Endometrium (tissue), 2 donors: ENCODE data around the gene MRPL53.
"Not testable (repeated sequence)": the region's sequence is repeated elsewhere in the genome, so short reads cannot be mapped to it uniquely, and the experiment has no call there.

Experiments
- FAIRE-seq: peaks from 2 replicates; lab custom pipeline; 2012; peaks lifted over from hg19 to GRCh38; lab: Jason Lieb, UNC
- donor health status: control.
- donor health status: control.

MRPL53 gene

DNA sequence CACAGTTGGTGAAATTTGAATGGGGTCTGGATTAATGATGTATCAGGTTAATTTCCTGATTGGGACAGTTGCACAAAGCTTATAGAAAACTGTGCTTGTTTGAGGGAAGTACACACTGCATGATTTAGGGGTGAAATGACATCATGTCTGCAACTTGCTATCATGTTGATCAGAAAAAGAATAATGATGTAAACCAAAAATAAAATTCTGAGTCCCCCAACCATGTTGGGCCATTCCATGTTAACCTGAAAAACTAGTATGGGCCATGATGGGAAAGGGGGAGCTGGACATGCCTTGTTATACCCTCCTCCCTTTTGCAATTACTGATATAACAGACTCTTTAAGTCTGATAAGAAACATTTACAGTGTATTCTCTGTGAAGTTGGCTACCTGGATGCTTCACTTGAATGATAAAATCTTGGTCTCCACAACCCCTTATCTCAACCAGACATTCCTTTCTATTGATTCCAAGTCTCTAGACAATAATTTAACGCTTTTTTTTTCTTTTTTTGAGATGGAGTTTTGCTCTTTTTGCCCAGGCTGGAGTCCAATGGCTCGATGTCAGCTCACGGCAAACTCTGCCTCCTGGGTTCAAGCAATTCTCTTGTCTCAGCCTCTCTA lies 21.8 kb downstream of the MRPL53 start:
- no peak for FAIRE-seq

DNA sequence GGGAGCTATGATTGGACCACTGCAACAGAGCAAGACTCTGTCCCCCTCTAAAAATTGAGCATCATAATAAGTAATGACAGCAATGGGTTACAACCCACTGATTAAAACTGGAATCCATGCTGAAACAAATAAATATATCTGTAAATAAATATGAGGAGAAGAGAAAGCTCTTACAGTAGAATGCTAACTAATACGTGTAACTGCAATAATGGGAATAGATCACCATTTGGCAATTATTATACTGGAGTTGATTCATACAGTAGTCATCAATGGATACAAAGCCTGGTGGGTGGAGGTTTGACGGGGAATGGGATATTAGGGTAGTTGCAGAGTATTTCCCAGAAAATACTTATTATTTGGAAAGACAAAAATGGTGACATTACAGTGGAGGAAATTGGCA lies 23.7 kb downstream of the MRPL53 start:
- FAIRE-seq = no peak

DNA sequence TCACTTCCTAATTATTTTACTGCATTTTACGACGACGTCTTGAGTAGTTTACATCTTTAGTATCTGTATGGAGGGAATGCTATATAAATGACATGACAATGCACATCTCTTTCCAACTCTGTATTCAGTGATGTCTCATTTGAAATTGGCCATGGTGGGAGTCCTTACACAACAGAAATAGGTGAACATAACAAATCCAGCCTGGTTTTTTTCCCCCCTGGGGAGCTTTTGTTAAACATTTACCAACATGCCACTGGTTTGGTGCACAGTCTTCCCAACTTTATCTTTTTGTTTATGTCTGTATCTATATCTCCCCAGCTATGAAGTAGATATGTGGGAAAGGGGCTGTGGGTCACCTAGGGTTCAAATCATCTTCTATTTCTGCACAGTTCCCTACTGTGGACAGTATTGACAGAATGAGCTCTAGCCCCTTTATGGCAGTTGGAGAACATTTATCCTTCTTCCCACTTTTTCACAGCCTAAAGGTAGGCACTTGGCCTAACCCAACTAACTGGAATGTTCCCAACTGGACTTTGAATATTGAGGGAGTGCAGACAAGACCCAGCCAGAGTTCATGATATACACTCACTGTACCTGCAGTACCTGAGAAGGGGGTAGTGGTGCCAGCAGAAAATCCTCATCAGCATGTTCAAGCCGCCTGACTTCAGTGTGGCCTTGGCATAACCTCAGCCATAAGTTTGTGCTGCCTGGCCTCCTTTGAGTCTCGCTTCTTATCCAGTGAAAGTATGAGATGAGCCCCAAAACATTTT lies 25.1 kb downstream of the MRPL53 start:
- FAIRE-seq = no peak

DNA sequence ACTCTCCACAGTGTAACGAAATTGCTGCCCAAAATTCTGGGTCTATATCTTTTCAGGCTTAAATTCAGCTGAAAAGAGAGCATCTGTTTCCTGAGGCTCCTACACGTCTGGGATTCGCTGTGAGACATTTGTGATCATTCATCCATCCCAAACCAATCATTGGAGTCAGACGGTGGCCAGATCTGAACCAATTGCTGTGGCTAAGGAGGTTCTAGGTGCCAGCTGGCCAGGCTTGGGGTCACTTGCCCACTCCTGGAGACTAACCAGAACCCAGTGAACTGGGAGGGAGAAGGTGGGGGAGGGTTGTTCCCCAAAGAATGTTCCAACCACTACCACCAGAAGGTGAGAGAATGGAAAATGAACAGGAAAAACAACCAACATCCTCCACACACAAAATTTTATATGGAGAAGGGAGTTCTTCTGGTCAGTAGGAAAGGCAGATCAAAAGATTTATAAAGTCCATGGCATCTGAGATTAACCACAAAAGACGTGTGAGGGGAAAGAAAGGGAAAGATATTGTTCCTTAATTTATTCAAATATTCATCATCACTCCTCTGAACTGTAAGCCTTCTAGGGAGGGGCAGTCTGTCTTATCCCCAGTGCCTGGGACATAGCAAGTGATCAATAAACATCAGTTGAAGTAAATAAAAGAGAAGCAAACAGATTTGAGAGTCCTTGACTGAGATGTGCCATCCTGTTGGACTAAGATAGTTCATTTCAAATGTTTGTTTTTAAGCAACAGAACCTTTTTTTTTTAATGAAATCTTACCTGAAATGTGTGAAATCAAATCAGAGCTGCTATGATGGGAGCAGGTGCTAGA lies 27.8 kb downstream of the MRPL53 start:
- no peak for FAIRE-seq

DNA sequence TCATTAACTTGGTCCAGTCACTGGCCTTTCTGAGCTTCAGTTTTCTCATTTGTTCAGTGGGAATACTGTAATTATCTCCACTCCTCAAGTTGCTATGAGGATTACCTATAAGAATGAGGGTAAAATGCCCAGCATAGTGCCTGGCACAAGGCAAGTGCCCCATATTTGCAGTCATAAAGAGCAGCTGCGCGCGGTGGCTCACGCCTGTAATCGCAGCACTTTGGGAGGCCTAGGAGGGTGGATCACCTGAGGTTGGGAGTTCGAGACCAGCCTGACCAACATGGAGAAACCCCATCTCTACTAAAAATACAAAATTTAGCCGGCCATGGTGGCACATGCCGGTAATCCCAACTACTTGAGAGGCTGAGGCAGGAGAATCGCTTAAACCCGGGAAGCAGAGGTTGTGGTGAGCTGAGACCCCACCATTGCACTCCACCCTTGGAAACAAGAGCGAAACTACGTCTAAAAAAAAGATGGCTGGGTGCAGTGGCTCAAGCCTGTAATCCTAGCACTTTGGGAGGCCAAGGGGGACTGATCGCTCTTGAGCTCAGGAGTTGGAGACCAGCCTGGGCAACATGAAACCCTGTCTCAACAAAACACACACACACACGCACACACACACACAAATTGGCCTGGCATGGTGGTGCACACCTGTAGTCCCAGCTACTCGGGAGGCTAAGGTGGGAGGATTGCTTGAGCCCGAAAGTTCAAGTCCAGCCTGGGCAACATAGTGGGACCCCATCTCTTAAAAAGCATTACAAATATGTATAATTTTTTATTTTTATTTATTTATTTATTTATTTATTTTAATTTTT lies 29.8 kb downstream of the MRPL53 start:
- not testable (repeated sequence) for FAIRE-seq

DNA sequence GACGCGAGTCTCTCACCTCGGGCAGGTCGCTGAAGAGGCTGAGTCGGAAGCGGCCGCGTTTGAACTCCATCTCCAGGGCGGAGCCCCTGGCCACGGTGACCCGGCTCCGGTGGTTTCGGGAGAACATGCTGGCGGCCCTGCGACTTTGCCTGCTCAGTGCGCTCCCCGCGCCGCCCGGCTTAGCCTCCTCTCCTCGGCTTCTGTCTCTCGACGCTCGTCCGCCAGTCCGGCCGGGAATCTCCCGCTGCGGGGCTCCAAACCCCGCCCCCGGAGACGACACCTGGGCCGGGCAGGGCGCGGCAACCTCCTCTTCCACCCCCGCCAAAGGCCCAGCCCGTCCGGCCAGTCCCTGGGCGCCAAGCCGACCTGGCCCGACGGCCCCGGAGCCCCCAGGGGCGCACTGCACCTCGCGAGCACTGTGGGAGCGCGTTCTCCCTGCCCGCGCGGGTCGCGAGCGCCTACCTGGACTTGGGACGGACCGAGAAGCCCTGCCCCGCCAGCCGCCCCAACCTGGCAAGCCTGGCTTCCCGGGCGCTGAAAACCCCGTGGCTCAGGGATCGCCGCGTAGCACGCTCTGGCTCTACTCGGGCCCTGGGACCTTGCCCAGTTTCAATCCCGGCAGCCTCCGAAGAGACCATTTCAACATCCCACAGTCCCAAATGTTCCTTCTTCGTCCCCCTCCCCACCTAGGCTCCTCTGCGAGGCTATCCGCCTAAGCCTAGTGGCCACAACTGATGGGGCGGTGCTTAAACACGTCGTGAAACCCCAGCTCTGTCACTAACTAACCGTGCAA lies 30.6 kb downstream of the MRPL53 start, which contains the start of gene RTKN:
Gene RTKN, minus strand, starts transcription at position 248 of the 793 bp plus-strand sequence. Its CDS starts 121 bp downstream, at position 127.
- no peak for FAIRE-seq

DNA sequence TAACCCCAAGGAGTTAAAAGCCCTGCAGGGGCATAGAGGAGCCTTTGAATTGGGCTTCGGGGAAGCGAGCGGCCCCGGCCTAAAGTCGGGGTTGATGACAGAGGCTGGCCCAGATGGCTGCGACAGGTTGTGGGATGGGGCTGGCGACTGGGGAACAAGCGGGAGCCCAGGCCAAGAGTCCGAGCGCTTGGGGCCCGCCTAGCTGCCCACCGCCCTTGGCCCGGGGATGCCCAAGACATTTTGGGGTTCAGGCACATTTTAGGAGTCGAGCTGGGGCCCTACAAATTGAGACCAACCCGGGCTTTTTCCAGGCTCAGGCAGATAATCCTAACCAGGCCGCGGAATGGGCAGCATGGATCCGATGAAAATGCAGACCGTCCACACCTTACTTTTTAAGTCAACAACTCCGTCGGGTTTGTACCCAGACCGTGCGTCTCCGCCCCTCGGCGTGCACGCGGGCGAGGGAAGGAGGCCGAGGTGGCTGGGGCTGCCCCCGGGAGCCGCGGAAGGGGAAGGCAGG lies 31.2 kb downstream of the MRPL53 start:
- no peak for FAIRE-seq

DNA sequence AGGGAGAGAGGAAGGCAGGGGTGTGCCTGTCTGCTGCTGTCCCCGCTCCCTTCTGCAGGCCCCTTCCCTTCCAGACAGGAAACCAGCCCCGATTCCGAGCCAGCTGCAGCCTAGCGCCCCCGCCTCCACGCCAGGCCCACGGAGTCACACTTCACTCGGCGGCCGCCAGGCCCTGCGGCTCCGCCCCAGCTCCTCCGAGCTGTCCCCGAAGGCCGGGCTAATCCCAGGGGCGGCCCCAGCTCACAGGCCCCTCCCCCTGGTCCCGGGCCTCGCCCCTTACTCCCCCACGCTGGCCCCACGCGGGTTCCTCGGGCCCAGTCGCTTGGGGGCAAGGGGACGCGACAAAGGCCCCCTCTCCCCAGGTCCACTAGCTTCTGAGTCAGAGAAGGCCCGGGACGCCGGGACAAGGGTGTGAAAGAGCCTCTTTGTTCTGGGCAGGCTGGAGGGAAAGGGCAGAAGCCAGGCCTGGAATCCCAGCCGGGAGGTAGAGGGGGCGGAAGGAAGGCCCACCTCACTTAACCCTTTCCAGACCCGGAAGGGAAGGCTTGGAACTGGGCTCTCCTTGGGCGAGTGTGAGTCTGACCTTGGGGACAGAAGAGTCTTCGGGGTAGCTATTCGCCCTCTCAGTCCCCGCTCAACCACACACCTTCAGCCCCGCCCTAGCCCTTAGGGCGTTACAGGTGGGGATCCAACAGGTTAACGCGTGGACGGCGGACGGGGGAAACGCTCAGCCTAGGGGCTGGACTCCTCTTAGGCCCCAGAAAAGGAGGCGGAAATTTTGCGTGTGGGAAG lies 31.9 kb downstream of the MRPL53 start:
- FAIRE-seq = no peak

DNA sequence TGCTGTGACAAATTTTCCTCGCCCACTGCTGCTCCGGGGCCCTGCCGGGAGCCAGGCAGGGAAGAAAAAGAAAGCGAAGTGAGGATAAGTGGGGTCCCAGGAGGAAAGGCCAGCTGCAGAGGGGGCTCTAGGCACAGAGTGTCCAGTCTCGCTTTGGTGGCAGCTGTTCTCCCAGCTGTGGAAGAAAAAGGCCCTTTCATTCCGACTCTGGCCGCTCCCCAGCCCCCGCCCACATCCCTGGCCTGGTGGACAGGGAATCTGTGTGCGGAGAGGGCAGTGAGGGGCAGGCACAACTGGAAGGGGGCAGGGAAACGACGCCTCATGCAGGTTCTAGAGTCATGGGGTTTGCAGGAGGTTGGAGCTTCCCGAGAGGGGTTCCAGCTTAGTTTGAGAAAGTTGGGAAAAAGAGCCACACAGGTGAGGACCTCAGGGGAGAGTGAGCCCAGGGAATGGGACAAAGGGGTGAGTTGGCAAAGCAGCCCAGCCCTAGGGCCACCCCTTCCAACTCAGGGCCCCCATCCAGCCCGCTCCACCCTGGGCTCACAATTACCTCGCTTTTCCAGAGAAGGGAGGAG lies 32.6 kb downstream of the MRPL53 start:
- FAIRE-seq = no peak

DNA sequence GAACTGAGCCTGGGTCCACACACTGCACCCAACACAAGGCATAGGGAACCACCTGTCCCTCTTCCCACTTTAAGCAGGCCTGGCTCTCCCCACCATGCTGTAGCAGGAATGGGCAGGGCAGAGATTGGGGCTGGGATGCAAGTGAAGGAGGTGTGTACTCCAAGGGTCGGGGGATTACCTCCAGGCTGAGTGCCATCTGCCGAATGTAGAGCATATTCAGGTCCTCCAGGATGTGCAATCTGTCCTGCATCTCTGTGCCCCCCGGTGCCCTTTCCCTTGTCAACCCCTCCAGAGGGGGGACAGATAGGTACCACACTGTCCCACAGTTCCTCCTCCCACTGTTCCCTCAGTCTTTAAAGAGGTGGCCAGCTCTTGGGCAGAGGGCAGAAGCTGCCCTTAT lies 33.1 kb downstream of the MRPL53 start:
- no peak for FAIRE-seq

DNA sequence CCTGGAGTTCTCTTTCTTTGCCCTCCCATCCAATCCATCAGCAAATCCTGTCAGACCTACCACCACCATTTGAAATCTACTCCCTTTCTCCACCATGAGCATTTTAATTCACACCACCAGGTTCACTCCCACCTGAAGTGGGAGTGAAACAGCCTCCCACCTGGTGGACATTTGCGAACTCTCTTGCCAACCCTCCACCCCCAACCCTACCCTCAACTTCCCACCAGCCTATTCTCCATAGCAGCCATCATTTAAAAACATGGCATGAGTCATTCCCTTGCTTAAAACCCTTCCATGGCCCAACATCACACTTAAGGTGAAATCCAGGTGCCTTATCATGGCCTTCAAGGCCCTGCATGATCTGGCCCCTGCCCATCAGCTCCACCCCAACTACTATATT lies 34.2 kb downstream of the MRPL53 start:
- no peak for FAIRE-seq

DNA sequence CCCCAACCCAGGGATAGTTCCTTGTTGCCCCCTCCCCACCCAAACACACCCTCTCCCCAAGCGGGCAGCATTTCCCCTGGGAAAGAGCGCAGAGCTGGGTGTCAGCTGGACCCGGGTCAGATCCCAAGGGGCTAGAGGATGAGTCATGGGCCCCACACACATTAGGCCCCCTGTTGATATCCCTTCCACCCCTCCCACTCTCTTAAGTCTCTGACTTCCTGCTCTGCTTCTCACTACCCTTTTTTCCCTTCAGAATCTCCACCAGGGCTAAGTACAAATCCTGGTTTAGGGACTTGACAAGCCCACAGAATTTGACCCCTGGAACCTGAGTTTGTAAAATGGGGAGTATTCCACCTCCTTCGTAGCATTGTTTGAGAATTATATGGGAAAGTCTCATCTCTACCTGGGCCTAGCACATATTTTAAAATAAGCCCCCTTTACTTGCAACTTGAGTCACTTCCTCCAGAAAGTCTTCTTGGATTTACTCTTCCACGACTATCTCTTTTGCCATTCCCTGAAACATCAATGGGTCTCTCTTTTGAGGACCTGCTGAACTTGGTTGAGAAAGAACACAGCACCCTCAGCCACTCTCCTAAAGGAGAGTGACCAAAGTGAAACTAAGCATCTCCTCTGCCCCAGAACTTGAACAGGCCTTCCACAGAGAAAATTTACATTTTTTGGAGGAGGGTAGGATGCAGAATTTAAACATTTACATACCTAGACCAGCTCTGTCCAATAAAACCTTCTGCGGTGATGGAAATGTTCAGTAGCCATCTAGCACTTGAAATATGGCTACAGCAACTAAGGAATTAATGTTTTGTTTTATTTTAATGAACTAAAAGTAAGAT lies 35.4 kb downstream of the MRPL53 start:
- no peak for FAIRE-seq

DNA sequence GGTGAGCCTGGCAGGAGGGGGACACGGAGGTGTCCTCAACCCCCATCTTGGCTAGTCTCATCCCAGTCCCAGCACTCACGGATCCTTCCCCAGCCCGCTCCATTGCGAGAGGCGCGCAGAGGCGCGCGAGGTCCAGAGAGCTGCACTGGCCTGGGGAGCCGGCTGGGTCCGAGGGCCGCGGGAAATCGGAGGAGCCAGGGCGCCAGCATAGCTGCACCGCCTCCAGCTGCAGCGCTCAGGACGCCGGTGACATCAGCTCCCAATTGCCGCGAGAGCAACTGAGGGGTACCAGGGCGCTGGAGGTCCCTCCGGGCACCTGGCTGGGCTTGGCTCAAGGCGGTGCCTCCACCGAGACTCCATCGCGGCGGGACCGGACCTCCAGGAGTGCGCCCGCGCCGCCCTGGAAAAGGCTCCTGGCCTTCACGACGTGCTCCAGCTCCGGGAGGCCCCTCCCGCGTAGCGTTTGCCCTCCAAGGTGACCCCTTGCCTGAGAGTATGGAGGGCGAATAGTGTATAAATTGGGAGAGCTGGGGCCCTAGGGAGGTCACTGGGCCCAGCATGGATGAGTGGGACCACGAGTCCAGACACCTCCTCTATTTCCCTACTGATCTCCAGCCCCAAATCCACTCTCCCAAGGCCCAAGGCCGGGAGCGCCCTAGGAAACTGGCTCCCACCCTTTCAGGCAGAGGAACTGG lies 36.2 kb downstream of the MRPL53 start:
- no peak for FAIRE-seq

DNA sequence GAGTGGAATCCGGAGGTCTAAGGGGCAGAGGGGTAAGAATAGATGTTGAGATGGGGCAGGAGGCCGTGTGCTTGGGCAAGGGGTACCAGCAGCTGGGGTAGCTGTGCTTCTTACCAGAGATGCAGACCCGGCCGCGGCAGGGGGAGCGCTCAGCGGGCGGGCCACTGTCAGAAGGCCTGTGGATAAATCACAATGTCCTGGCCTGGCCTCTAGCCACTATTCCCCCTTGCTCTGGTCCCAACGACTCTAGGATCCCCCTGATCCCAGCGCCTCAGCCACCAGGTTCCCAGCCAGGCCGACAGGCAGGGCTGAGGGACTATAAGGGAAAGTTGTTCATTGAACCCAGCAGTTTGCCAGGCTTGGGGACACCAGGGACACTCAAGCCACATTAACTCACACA lies 42.0 kb downstream of the MRPL53 start:
- no peak for FAIRE-seq

DNA sequence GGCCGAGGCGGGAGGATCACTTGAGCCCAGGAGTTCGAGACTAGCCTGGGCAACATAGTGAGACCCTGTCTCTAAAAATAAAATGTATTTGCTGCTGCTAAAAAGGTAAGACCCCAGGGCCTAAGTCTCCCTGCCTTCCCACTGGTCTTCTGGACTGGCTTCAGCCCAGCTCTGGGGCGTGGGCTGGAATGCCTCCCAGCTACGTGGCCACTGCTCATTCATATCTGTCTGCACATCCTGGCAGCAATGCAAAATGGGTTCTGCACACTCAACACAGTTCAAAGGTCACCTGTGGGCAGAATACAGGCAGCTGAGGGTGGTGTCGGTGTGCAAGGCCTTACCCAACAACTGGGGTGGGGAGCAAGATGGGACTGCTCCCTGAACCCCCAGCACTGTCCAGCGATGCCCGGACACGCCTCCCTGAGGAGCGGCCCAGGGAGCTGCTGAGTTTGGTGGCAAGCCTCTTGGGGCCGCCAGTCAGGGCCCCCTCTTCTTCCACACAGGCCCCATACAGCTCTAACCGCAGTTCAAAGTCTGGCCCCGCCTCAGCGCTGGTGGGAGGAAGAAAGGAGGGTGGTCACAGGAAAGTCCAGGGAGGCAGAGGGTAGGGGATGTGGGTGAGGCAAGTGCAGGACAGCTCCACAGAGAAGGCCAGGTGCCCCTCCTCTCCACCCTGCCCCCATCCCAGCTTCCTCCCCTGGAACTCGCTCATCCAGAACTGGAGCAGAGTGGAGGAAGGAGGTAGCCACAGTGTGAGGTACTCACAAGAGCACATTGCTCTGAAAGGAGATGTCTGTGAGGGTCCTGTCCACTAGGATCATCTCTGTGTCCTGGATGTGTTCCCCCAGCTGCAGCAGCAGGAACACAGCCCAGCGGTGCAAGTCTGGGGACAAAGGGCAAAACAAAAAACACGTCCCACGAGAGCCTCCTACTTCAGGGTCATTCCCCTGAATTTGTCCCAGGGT lies 42.7 kb downstream of the MRPL53 start:
- FAIRE-seq = no peak

DNA sequence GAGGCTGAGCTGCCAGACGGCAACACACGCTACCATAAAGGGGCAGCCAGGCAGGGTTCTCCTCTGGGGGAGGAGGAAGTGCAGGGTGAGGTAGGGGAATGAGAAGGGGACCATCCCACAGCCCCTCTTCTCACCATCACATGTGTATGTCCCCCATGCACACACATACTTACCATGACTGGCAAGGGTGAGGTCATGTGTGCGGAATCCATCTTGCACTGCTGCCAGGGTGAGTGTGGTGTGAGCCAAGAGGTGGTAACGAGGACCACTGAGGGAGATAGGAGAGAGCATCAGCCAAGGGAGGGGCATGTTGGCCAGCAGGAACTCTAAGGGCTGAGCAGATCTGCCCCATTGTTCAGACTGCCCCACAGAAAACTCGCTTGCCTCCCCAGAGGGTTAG lies 43.8 kb downstream of the MRPL53 start:
- no peak for FAIRE-seq

DNA sequence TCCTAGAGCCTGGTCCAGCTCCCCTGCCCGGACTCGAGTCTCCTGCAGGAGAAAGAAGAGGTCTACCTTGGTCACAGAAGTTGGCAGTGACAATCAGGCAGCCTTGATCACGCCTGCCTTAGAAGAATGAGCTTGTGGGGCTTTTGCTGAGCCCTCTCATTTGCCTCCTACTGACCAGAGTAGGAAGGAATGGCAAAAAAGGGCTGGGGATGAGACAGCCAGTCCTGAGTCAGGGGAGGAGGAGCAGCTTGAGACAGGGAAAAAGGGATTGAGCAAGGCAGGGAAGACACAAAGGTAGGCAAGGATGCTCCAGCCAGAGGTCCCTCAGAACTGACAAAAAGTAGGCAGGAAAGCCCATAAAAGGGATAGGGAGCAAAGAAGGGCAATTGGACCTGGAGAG lies 44.9 kb downstream of the MRPL53 start:
- FAIRE-seq = no peak
